HCEC 1CT (cell line): Measurements from ENCODE around the gene MIPEP.

Experiments used
- DNase-seq: peaks from one replicate; pipeline ENCODE4 v3.0.0-alpha.2; 2017

MIPEP gene

DNA sequence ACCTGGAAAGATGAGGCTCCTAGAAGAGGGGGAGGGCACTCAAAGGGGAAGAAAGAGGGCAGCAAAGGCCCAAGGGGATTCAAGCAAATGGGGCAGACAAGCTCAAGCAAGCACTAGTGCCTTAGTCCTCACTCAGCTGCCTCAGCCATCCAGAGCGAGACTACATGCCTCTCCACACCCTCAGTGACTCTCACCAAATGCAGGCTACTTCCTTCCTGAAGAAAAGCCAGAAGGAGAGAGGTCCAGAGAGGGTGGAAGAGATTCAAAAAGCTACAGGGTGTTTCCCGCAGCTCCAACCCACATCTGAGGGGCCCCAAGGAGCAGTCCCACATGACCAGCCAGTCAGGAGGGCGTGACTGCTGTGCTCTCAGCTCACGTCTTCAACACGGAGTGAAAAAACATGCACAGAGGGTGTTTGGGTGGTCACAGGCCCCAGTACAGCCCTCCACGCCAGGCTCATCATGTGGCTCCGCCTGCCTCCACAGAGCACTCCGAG, 40.5 kb downstream of the MIPEP start:
- no peak for DNase-seq

DNA sequence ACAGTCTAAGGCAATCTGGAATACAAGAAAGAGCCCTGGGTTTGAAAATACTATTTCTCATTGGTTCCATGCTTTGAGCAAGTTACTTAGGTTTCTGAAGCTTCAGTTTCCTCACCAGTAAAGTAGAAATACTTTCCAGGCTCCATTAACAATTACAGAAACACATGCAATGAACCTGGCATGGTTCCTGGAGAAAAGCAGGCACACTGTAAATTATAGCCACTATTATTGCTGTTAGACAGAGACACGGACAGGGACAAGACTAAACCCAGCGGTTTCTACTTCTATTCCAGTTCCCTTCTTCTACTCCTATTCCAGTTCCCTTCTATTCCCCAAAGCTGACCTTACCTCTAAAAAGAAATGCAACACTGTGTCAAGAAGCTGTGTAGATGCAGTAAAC, 41.2 kb downstream of the MIPEP start:
- no peak for DNase-seq

DNA sequence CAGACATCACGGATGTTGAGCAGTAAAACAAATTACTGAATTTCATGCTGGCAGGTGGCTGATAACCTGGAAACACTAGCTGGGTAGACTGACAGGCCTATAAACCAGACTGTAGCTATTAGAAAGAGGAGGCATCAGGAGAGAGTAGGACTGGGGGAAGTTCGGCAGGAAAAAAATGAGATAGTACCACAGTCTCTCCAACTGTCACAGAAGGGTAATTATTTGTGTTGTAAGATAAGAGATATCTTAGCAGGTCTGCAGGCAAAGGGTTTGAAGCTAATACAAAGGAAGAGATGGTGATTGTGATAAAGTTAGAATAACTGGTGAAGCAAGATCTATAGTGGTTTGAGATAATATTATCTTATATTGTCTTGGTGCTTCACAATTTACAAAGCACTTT, 41.7 kb downstream of the MIPEP start:
- no peak for DNase-seq

DNA sequence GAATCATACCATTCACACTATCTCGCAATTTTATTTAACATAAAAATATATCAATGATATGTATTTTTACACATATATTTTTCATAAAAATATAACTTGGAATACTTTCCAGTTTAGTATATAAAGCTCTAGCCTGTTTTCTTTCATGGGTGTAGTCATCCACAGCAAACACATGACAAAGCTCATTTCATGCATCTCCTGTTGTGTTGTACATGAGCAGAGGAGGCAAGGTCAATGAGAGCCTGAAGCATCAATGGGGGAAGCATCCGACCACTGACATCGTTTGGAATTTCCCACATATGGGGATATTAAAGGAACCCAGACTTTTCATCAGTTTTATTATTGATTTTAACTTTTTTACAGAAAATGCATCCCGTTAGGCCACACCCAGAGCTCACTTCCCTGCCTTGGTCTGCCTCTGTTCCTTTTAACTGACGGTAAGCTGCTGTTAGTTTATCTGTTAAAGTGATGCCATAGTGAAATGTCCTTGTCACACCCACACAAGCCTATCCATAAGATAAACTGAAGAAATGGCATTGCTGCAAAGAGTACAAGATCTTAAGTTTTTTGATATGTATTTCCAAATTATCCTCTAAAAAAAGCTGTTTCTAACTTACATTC, 44.0 kb downstream of the MIPEP start:
- DNase-seq, result no peak

DNA sequence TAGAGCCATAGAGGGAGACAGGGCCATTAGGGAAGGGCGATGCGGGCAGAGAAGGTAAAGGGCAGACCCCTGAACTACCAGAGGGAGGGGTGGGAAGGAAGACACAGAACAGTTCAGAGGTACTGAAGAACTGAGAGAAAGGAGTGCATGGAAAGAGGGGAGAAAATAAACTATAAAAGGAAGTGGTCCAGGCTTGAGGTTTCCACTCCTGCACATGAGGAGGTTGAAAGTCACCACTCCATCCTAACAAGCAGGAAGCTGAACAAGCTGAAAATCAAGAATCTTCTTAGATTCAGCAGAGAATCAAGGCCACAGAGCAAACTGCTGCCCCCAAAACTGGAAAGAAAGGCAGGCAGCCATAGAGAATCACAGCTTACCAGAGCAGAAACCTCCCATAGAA, 45.1 kb downstream of the MIPEP start:
- no peak for DNase-seq

DNA sequence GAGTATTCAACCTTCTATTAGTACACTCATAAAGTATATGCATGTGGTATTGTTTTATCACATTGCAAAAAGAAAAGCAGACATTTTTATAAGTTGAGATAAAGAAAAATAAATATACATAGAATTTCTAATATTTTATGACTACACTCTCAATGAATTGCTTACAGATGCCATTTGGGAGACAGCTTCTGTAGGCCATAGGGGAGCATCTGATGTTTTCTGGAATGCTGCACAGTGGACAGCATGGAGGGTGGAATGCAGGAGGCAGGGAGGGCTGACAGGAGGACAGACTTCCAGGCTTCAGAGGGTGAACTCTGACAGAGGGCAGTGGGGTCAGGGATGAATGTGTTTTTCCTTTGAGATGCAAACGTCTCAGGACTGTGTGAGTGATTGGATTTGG, 45.8 kb downstream of the MIPEP start:
- no peak for DNase-seq

DNA sequence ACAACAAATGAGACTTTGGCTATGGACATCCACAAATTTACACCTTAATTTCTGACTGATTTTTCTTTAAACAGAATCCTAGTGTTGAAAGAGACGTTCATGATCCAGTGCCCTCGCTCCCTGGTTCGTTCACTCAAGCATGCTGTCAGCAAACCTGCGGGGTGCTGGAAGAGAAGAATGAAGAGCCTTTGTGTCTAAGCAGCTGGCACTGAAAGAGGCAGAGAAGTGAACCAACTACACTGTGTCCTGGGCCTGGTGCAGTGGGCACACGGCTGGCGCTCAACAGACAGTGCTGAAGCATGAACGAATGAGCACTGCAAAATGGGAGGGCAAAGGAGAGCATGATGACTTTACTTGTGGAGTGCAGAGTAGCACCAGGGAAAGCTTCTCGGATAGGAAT, 46.8 kb downstream of the MIPEP start:
- no peak for DNase-seq

DNA sequence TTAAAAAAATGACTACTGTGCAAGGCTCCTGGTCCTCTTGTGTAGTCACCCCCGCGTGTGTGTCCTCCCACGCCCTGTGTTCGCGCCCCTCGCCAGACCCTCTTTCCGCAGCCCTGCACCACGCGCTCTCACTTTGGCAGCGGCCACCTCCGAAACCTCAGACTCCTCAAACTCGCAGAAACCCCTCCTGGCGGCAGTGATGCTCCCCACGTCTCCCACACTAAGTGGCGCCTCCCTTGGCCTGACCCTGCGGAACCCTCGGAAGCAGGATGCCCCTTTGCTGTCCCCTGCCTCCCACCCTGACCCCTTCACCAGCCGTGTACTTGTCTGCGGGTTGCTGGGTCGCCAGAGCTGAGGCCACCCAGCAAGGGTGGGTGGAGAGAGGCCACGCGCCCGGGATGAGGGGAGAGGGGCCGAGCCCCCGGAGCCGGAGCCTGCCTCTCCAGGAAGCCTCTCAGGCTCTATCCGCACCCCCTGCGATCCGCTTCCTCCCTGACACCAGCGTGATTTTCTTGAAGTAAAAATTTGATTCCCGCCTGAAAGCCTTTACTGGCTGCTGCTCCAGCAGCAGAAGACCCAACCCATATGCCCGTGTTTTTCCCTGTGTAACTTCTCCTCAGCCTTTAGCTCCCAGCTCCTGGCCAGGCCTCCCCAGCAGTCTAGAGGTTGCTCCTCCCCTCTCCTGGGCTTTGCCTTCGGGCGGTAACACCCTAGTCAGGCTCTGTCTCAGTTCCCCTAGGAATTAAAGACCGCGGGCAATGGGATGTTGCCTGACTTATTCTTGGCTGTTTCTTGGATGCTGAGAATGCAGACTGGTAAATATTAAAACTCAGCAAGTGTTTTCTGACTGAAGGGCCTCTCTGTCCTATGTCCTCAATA, 55.2 kb downstream of the MIPEP start:
- DNase-seq, result no peak

DNA sequence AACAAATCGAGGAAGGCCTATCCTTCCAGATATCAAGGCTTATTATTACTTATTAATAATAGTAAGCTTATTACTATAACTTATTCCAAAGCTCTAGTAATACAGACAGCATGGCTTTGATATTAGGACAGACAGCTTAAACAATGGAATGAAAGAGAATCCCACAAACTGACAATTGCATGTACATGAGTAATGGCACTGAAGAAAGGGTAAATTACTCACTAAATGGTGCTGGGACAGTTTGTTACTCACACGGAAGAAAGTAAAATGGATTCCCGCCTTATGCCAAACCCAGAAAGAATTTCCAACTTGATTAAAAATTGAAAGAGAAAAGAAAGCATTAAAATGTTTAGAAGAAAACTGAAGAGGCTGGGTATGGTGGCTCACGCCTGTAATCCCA, 60.3 kb downstream of the MIPEP start:
- peak; percentile 73 for DNase-seq

DNA sequence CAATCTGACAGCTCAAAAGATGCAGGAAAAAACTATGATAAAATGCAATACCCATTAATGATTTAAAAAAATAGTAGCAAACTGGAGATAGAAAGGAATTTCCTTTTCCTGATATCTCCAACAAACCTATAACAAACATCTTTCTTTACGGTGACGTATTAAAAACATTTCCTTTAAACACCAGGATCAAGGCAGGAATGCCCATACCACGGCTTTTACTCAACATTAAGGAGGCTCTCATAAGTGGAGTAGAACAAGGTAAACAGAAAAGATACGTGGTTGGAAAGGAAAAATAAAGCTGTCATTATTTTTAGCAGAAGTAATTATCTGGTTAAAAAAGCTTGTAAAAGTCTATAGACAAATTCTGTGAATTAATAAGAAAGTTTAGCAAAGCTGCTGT, 61.1 kb downstream of the MIPEP start:
- peak; percentile 24 for DNase-seq

DNA sequence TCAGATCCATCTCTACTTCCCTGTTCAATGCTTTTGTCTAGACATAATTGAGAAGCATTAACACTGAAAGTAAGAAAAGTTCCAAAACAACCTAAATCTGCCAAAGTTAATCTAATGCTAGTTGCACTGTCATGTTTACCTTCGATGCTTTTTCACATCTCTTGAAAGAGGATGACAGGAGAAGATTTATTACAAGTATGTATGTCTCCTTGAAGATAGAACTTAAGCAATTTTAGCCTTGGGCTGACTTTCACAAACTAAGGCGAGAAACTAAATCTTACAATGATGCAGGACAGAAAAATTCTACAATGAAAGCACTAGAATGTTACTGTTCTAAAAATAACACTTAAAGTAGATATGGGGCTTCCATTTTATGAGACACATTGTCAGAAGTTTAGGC, 64.0 kb downstream of the MIPEP start:
- DNase-seq, result no peak

DNA sequence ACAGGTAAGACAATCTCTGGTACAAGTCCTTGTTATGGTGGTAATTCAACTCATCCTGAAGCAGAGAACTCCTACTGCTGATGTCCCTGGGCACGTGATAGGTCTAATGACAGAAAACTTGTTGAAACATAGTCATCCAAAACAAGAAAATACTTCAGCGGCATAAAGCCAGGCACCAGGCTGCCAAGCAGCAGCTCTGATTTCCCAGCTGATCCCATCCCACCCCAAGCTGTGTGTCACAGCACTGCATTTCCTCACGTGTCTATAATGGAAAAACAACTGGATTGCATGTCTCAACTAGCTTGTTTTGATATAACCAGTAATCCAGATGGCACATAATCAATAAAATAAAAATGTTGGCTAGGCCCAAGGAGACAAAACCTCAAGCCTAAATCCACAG, 64.8 kb downstream of the MIPEP start:
- DNase-seq, result no peak

DNA sequence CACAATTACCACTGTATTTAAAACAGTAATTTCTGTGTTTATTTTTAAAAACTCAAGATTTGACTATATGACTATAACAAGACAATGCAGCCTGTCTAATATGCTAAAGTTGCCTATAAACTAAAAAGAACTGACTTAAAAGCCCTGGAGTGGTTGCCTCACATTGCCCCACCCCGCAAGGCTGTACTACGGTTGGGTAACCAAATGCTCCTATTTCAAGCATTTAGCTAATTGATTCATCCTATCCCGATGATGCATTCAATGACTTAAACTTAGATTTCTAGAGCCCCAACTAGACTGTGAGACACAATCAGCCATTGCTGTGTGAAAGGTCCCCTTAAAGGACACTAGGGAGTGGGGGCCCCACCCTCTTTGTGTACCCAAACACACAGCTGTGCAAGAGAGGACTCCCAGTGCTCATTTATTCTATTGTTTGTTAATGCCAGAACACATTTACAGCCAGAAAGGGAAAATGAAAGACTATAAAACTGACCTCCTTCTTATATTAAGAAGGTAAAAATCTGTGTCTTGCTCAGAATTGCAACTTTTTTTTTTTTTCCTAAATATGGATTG, 66.9 kb downstream of the MIPEP start:
- no peak for DNase-seq

DNA sequence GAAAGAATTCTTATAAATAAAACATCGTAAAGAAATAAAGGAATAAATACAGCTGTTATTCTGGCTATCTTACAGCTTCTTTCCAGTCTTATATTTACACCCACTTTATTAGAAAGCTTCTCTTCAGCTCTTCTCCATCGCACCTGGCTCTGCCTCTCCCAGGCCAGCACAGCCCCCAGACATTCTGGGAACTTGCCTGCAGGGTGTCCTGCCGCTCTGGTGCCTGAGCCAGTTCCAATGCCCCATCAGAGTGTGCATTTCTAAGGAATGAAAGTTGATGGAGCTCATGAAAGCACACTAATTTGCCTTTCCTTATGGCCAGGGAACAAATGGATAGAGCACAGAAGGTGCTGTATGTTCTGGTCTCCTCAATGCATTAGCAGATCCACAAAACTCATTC, 68.7 kb downstream of the MIPEP start:
- no peak for DNase-seq

DNA sequence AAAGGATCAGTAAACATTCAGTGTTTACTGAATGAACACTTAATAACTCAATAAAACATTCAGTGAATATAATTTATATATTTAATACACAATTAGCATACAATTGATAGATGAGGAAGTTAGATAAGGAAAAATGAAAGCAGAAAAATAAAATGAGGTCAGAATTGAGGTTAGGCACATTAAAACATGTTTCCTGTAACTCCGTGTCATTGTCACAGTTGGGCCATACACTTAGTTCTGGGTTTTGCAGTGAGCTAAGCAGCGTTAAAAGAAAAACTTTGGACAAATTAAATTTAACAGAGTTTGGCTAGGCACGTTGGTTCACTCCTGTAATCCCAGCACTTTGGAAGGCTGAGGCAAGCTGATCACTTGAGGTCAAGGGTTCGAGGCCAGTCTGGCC, 71.4 kb downstream of the MIPEP start:
- DNase-seq, result no peak

DNA sequence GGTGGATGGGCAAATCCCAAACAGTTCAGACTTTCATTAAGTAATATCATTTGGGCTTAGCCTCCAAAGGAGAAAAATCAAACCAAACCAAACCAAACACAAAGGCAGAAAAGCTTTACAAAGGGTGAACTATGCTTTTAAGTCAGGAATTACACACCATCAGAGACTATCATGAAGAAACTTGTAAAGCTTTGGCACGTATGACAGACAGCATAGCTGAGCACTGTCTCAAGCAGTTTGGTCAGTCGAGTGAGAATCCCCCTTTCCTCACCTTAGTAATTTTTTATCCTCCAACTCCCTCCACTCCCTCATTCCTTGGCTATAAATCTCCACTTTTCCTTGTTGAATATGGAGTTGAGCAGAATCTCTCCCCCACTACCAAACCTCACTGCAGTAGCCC, 72.1 kb downstream of the MIPEP start:
- no peak for DNase-seq

DNA sequence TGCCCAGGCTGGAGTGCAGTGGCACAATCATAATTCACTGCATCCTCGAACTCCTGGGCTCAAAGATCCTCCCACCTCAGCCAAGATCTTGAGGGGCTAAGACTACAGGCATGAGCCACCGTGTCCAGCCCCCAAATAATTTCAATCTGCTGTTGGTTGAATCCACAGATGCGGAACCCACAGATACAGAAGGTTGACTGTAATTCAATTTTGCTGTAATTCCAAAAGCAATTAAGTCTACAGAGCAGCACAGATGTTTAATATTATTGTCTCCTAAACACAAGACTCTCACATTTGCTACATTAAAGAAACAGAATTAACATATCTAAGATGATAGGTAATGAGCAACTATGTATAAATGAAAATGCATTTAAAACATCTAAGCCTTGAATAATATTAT, 75.6 kb downstream of the MIPEP start:
- no peak for DNase-seq

DNA sequence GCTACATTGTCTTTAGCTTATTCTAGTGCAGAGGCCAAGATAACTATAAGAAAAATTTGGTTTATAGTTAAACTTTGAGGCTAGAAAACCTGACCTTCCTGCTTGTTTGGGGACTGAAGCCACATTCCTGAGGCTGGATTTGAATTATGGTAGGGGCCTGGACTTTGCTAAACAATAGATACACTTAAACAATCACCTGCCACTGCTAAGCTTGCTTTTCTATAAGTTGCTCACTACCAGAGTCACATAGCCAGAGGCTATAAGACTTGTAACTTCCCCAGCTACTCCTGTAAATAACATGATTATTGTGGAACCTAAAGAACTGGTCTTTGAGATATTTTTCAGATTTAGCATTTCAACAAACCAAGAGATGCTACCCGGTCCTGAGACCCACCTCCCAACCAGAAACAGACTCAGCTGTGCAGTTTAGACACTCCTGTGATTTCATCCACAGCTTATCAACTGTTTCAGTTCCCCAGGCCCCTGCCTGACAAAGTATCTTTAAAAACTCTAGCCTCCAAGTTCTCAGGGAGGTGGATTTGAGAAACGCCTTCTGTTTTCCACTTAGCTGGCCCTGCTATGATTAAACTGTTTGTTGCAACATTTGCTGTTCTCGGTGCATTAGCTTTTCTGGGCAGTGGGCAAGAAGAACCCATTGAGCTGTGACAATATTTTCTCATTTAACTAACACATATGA, 77.7 kb downstream of the MIPEP start:
- no peak for DNase-seq

DNA sequence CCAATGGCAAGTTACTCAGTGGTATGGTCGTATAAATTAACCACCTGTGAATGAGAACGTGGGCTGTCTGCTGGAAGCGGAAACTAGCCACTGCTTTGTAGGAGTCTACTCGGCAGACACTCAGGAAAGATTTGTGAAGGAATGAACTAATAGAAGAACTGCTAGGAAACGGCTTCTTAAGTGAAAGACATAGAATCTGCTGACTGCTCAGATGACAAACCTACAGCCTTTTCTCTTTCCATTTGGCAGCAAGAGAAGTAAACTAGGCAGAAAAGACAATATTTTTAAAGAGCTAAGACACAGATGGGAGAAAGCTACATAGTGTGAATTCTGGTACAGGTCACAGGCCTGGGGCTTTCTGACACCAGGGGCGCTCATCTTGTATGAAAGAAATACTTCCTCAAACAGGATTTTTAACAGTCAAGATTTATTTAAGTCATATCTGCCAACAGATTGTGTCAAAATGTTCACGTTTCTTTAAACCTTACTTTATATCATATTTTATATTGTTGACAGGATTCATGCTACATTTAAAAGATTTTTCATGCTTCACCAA, 78.4 kb downstream of the MIPEP start:
- DNase-seq, result no peak

DNA sequence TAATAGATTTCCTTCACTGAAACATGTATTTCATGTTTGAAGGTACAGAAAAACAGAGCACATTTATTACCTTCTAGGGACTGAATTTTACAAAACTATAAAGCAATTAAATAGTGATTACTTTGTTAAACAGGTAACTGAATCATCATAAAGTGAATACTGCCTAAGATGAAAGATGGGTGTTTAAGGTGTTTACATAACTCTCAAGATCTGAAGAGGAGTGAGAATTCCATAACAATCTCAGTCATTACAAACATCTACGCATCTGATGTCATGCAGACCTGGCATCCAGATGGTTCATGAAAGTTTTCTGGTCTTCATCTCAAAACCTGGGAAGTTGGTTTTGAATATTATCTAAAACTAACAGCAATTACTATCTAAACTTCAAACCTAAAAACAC, 80.4 kb downstream of the MIPEP start:
- DNase-seq, result no peak

DNA sequence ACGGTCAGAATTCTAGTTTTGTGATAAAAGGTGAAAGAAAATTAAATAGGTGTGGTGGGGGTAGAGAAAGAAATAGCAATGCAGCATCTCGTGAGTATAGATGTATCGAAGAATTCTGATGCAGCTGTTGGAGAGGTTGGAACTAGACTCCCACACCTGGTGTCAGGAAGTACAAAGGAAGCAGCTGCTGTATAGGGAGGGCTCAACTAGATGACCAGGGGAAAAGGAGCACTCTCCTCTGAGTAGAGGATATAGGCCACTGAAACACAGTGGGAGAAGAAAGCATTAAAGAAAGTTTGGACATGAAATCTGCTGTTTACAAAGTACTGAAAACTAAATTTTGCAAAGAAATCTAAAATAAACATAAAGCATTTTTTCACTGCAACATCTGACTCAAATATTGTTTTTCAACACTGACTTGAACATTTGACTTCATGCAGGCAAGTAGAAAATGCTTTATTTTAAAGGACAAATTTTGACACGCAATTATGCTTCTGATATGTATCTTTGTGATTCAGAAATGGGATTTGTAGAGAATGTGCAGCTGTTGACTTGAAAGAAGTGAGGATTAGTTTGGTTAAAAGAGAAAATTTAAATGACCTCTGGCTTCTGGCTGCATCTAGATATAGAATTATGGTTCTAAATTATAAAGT, 82.2 kb downstream of the MIPEP start:
- DNase-seq, result no peak

DNA sequence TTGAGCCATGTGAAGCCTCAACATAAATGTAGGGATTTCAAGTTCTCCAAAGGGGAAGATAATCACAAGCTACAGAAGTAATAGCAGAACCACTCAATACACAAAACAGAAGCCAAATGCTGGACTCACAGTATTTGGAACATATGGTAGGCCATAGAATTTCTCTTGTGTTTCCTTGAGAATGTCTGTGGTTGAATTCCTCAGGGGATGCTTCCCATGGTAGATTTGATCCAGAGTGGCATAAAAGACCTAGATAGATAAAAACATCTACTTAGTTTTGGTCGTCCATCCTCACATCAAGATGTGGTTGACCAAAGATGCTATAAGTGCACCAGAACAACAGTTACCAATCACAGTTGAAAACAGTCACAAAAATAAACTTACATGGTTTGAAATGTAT, 83.4 kb downstream of the MIPEP start:
- DNase-seq, result no peak

DNA sequence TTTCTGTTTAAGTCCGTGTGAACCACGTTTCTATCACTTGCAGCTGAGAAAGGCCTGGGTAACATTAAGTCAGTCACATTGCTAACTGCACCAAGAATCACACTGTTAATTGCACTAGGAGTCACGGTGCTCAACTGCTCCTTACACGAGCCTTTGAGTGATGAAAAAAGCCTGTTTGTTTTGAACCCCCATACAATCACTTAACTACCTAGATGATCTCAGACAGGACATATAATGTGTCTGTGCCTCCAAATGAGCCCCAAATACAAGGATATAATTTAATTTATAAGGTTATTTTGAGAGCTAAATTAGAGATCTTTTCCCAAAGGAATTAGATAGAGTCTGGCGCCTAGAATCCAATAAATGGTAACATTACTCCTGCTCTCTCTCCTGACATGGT, 84.1 kb downstream of the MIPEP start:
- no peak for DNase-seq
